ENCODE measurements around the gene HID1. TPM values are rescaled to one million over a fixed set of nuclear protein-coding genes. Genes with fewer than 3 reads are reported as not detected.
"Not testable (repeated sequence)": the region's sequence is repeated elsewhere in the genome, so short reads cannot be mapped to it uniquely, and the experiment has no call there.

HID1 gene
- total RNA-seq, 1 experiment from 2014 or later = 114 TPM

- Mint-ChIP-seq H3K4me1 (ENCODE audit: low read depth, unreplicated experiment) (peaks cover 56% of the 10 kb centered on the region), H3K27ac (ENCODE audit: unreplicated experiment) (peak within 1 kb of the TSS; percentile 58), H3K36me3 (ENCODE audit: insufficient read depth, unreplicated experiment) (peaks cover 41% of the 10 kb centered on the region), H3K27me3 (ENCODE audit: unreplicated experiment) (no peaks in the 10 kb centered on the region), H3K4me3 (ENCODE audit: low read depth, unreplicated experiment) (peak within 1 kb of the TSS; percentile 93), H3K9me3 (ENCODE audit: low read depth, unreplicated experiment) (no peaks in the 10 kb centered on the region)
- intact Hi-C loops (cut with micrococcal nuclease; ENCODE audit: unreplicated experiment) = no loop called here
- no peak for TF ChIP-seq CTCF (IDR thresholded peaks at IDR 0.05; ENCODE audit: unreplicated experiment)
- CTCF ChIA-PET = interaction anchor here (1.5 to 3.1 kb wide), 5 partner anchors 13 to 29 kb away, joined by 4 to 18 read pairs (median 12); partner anchors contain the start of genes HID1 and MRPL58
- peak; percentile 98 for DNase-seq
- no TSS peak for BruUV-seq (replicated peaks)
These were observed 14.9 kb upstream of the HID1 start, which contains the start of gene CDR2L for GRCh38 chr17:74987418-74987908. TSS of gene CDR2L (plus strand) at chr17:74987632. CDS start at chr17:74988044, 412 bp downstream.

- no peaks in the 10 kb centered on the region for H3K9me3 Mint-ChIP-seq (ENCODE audit: low read depth, unreplicated experiment)
- no TSS peak for BruUV-seq (replicated peaks)
- no peak overlapping the region for H3K27ac Mint-ChIP-seq (ENCODE audit: unreplicated experiment)
- no peak for DNase-seq
- CTCF ChIA-PET = no interaction called here
- TF ChIP-seq CTCF (IDR thresholded peaks at IDR 0.05; ENCODE audit: unreplicated experiment) = no peak
- intact Hi-C loops (cut with micrococcal nuclease; ENCODE audit: unreplicated experiment) = no loop called here
- no peak overlapping the region for H3K4me3 Mint-ChIP-seq (ENCODE audit: low read depth, unreplicated experiment)
- peaks cover 51% of the 10 kb centered on the region for H3K4me1 Mint-ChIP-seq (ENCODE audit: low read depth, unreplicated experiment)
- peaks cover 52% of the 10 kb centered on the region for H3K36me3 Mint-ChIP-seq (ENCODE audit: insufficient read depth, unreplicated experiment)
- H3K27me3 Mint-ChIP-seq (ENCODE audit: unreplicated experiment) = no peaks in the 10 kb centered on the region
These were observed 13.6 kb upstream of the HID1 start for GRCh38 chr17:74986206-74986576.

GRCh38 chr17:74982663-74983313, 10.2 kb upstream of the HID1 start:
- H3K27me3 Mint-ChIP-seq (ENCODE audit: unreplicated experiment); H3K9me3 Mint-ChIP-seq (ENCODE audit: low read depth, unreplicated experiment); intact Hi-C loops (cut with micrococcal nuclease; ENCODE audit: unreplicated experiment); H3K27ac Mint-ChIP-seq (ENCODE audit: unreplicated experiment): not testable (repeated sequence)
- TSS peak; percentile 64 for BruUV-seq (replicated peaks)
- peak; percentile 27 for DNase-seq
- Mint-ChIP-seq H3K36me3 (ENCODE audit: insufficient read depth, unreplicated experiment) (peaks cover 29% of the 10 kb centered on the region), H3K4me1 (ENCODE audit: low read depth, unreplicated experiment) (peaks cover 37% of the 10 kb centered on the region), H3K4me3 (ENCODE audit: low read depth, unreplicated experiment) (peak overlapping the region; percentile 79)
- CTCF ChIA-PET = interaction anchor here (0.9 to 2.0 kb wide), 5 partner anchors 8 to 29 kb away, joined by 4 to 9 read pairs (median 4); partner anchors contain the start of gene HID1

GRCh38 chr17:74981979-74982662, 9.6 kb upstream of the HID1 start:
- BruUV-seq (replicated peaks) = no TSS peak
- peak; percentile 87 for DNase-seq

More at GRCh38 chr17:74981979-74982662, 9.6 kb upstream of the HID1 start:
- Mint-ChIP-seq H3K4me1 (ENCODE audit: low read depth, unreplicated experiment) (peaks cover 36% of the 10 kb centered on the region), H3K9me3 (ENCODE audit: low read depth, unreplicated experiment) (no peaks in the 10 kb centered on the region), H3K27me3 (ENCODE audit: unreplicated experiment) (no peaks in the 10 kb centered on the region), H3K27ac (ENCODE audit: unreplicated experiment) (peak overlapping the region; percentile 82), H3K36me3 (ENCODE audit: insufficient read depth, unreplicated experiment) (peaks cover 23% of the 10 kb centered on the region), H3K4me3 (ENCODE audit: low read depth, unreplicated experiment) (peak overlapping the region; percentile 79)
- intact Hi-C loops (cut with micrococcal nuclease; ENCODE audit: unreplicated experiment) = no loop called here
- no peak for TF ChIP-seq CTCF (IDR thresholded peaks at IDR 0.05; ENCODE audit: unreplicated experiment)
- CTCF ChIA-PET = interaction anchor here (0.9 to 2.0 kb wide), 4 partner anchors 9 to 30 kb away, joined by 4 to 8 read pairs (median 4); partner anchors contain the start of gene HID1
